H1 (cell line): ENCODE data around the gene TMEM202. TPM values are rescaled to one million over a fixed set of nuclear protein-coding genes. Genes with fewer than 3 reads are reported as not detected.

Source experiments
- CTCF ChIA-PET: fragments of 300-600 bp; sonication (Branson Sonifier 250); formaldehyde crosslinking; loops from one replicate; lab custom pipeline; 2021; ENCODE audit not compliant: partially characterized antibody; lab: Charles Lee
- POLR2A ChIA-PET: fragments of 300-600 bp; sonication (Branson Sonifier 250); formaldehyde crosslinking; loops from one replicate; lab custom pipeline; 2021; ENCODE audit warnings: inconsistent platforms; ENCODE audit not compliant: partially characterized antibody; lab: Charles Lee
- DNase-seq, 2 experiments: peaks; one replicate each; pipeline versions ENCODE4 v3.0.0 to v3.0.0-alpha.2; 2010 to 2022; ENCODE audit warnings: low spot score in 2 of 2, low read depth in 1 of 2, mixed read lengths in 1 of 2
- FAIRE-seq: peaks from 2 replicates; lab custom pipeline; 2011; peaks lifted over from hg19 to GRCh38; lab: Jason Lieb, UNC
- H2AFZ ChIP-seq: 2 replicates; pipeline ENCODE4 v1.8.1; 2012; ENCODE audit warnings: low read length, inconsistent platforms
- H2AK5ac ChIP-seq: 2 replicates; pipeline ENCODE4 v1.6.1; 2013; ENCODE audit warnings: low read depth, low read length
- H2BK120ac ChIP-seq: replicated peaks from 2 replicates; pipeline ENCODE3; 2013; ENCODE audit warnings: low read depth, low read length, inconsistent platforms
- H2BK12ac ChIP-seq: 2 replicates; pipeline ENCODE4 v1.6.1; 2013; ENCODE audit warnings: low read depth, low read length
- H2BK15ac ChIP-seq: 2 replicates; pipeline ENCODE4 v1.6.1; 2013; ENCODE audit warnings: low read length
- H2BK20ac ChIP-seq: 2 replicates; pipeline ENCODE4 v1.6.1; 2013; ENCODE audit warnings: low read length
- H2BK5ac ChIP-seq: 2 replicates; pipeline ENCODE4 v1.6.1; 2013; ENCODE audit warnings: low read depth, low read length
- H3K14ac ChIP-seq: 2 replicates; pipeline ENCODE4 v1.6.1; 2013; ENCODE audit warnings: inconsistent platforms; ENCODE audit not compliant: insufficient read length
- H3K18ac ChIP-seq: 2 replicates; pipeline ENCODE4 v1.6.1; 2013; ENCODE audit warnings: low read length; ENCODE audit errors: extremely low read depth
- H3K23ac ChIP-seq: 2 replicates; pipeline ENCODE4 v1.6.1; 2013; ENCODE audit warnings: inconsistent platforms; ENCODE audit not compliant: insufficient read length
- H3K23me2 ChIP-seq: 2 replicates; pipeline ENCODE4 v1.6.1; 2013; ENCODE audit warnings: low read depth, low read length
- H3K27ac ChIP-seq: 2 replicates; pipeline ENCODE4 v1.6.1; 2011; ENCODE audit warnings: low read depth, low read length, inconsistent platforms
- H3K27me3 ChIP-seq, 4 experiments: replicated peaks in 1 of 4; 1 replicate in 1 of 4; 2 replicates in 3 of 4; pipeline versions ENCODE4 v1.6.1 to v1.8.1; 2011 to 2013; ENCODE audit warnings: low read length in 3 of 4, mild to moderate bottlenecking in 3 of 4, inconsistent platforms in 2 of 4, mixed read lengths in 2 of 4, moderate library complexity in 1 of 4; ENCODE audit not compliant: control insufficient read depth in 3 of 4, insufficient read depth in 3 of 4; ENCODE audit errors: extremely low read depth in 1 of 4
- H3K36me3 ChIP-seq, 4 experiments: 2 replicates each; pipeline versions ENCODE4 v1.6.1 to v1.8.1; 2011 to 2013; ENCODE audit warnings: mild to moderate bottlenecking in 4 of 4, low read length in 3 of 4, moderate library complexity in 2 of 4, control low read depth in 1 of 4, inconsistent platforms in 1 of 4; ENCODE audit not compliant: insufficient read depth in 4 of 4, control insufficient read depth in 2 of 4
- H3K4ac ChIP-seq: replicated peaks from 2 replicates; pipeline ENCODE3; 2013; ENCODE audit warnings: low read length, low read depth, mixed read lengths, inconsistent platforms; ENCODE audit not compliant: insufficient read length
- H3K4me1 ChIP-seq, 4 experiments: replicated peaks in 1 of 4; 1 replicate in 1 of 4; 2 replicates in 3 of 4; pipeline versions ENCODE4 v1.6.1 to v1.8.1; 2011 to 2013; ENCODE audit warnings: low read length in 3 of 4, inconsistent platforms in 2 of 4, mixed read lengths in 1 of 4; ENCODE audit not compliant: insufficient read depth in 4 of 4, control insufficient read depth in 3 of 4
- H3K4me2 ChIP-seq, 2 experiments: 2 replicates each; pipeline versions ENCODE4 v1.6.1 to v1.8.1; 2011 to 2013; ENCODE audit warnings: low read depth in 2 of 2, low read length in 2 of 2, control low read depth in 1 of 2, inconsistent platforms in 1 of 2, mild to moderate bottlenecking in 1 of 2; ENCODE audit not compliant: insufficient read depth in 1 of 2
- H3K4me3 ChIP-seq, 4 experiments: fragments of 200-600, 300-600 bp in 1 of 4; sonication (generic), shearing (Covaris generic), sonication (Bioruptor Twin) in 1 of 4; 2 replicates each; pipeline versions ENCODE4 v1.5.1 to v1.8.1; 2011 to 2016; ENCODE audit warnings: low read length in 4 of 4, low read depth in 3 of 4, control low read depth in 2 of 4, inconsistent platforms in 2 of 4, mild to moderate bottlenecking in 2 of 4, mixed read lengths in 1 of 4, moderate library complexity in 1 of 4; ENCODE audit not compliant: insufficient read depth in 2 of 4; ENCODE audit errors: extremely low read depth in 1 of 4
- H3K56ac ChIP-seq: replicated peaks from 2 replicates; pipeline ENCODE3; 2013; ENCODE audit warnings: low read depth, mild to moderate bottlenecking, mixed read lengths, low read length, inconsistent platforms; ENCODE audit not compliant: insufficient read length
- H3K79me1 ChIP-seq: 2 replicates; pipeline ENCODE4 v1.6.1; 2013; ENCODE audit warnings: low read depth, low read length, control low read depth
- H3K79me2 ChIP-seq, 2 experiments: 2 replicates each; pipeline versions ENCODE4 v1.6.1 to v1.8.1; 2012 to 2013; ENCODE audit warnings: low read length in 2 of 2, mild to moderate bottlenecking in 2 of 2, inconsistent platforms in 1 of 2; ENCODE audit not compliant: insufficient read depth in 2 of 2, control insufficient read depth in 1 of 2
- H3K9ac ChIP-seq, 4 experiments: replicated peaks in 1 of 4; 1 replicate in 1 of 4; 2 replicates in 3 of 4; pipeline versions ENCODE4 v1.6.1 to v1.8.1; 2011 to 2013; ENCODE audit warnings: low read depth in 3 of 4, low read length in 3 of 4, control low read depth in 2 of 4, mild to moderate bottlenecking in 2 of 4, moderate library complexity in 2 of 4, inconsistent platforms in 1 of 4; ENCODE audit errors: extremely low read depth in 1 of 4
- H3K9me3 ChIP-seq, 2 experiments: 2 replicates each; pipeline versions ENCODE4 v1.6.1 to v1.8.1; 2012 to 2013; ENCODE audit warnings: mild to moderate bottlenecking in 2 of 2, moderate library complexity in 2 of 2, control low read depth in 1 of 2, inconsistent platforms in 1 of 2, low read depth in 1 of 2, low read length in 1 of 2, mixed read lengths in 1 of 2; ENCODE audit not compliant: insufficient read depth in 2 of 2
- H4K20me1 ChIP-seq, 2 experiments: replicated peaks in 1 of 2; 2 replicates each; pipeline versions ENCODE3 to v1.8.1; 2011 to 2013; ENCODE audit warnings: inconsistent platforms in 2 of 2, low read length in 2 of 2, mild to moderate bottlenecking in 1 of 2; ENCODE audit not compliant: insufficient read depth in 2 of 2, control insufficient read depth in 1 of 2
- H4K5ac ChIP-seq: 2 replicates; pipeline ENCODE4 v1.6.1; 2013; ENCODE audit warnings: low read length, low read depth, mixed read lengths, inconsistent platforms; ENCODE audit not compliant: insufficient read length
- H4K8ac ChIP-seq: 2 replicates; pipeline ENCODE4 v1.8.0; 2013; ENCODE audit warnings: mild to moderate bottlenecking, moderate library complexity, low read length, inconsistent platforms; ENCODE audit not compliant: insufficient read depth; ENCODE audit errors: extremely low read depth
- H4K91ac ChIP-seq: replicated peaks from 2 replicates; pipeline ENCODE3; 2013; ENCODE audit warnings: low read length, mixed read lengths, inconsistent platforms; ENCODE audit not compliant: insufficient read length
- ASH2L ChIP-seq: fragments of 200-600, 300-600 bp; sonication (generic); IDR thresholded peaks from one replicate; pipeline ENCODE4 v1.7.1; 2017; ENCODE audit warnings: low read length
- CEBPB ChIP-seq: IDR thresholded peaks from 2 replicates; pipeline ENCODE4 v1.6.1; 2012; ENCODE audit warnings: low read depth, low read length
- CREB1 ChIP-seq: IDR thresholded peaks from 2 replicates; pipeline ENCODE4 v1.6.1; 2012; ENCODE audit warnings: inconsistent platforms
- POLR2A ChIP-seq, 2 experiments: IDR thresholded peaks; 1 replicate in 1 of 2; 2 replicates in 1 of 2; pipeline ENCODE4 v1.6.1; 2011; ENCODE audit warnings: low read depth in 2 of 2, low read length in 2 of 2, mild to moderate bottlenecking in 2 of 2; ENCODE audit errors: control extremely low read depth in 1 of 2
- POLR2AphosphoS5 ChIP-seq: IDR thresholded peaks from 2 replicates; pipeline ENCODE4 v1.6.1; 2011; ENCODE audit warnings: low read depth, low read length
- SAP30 ChIP-seq: fragments of 300-600 bp; sonication (generic); IDR thresholded peaks from 2 replicates; pipeline ENCODE4 v1.7.1; 2012; ENCODE audit warnings: low read length, moderate library complexity, mild to moderate bottlenecking, inconsistent platforms; ENCODE audit not compliant: insufficient read depth, insufficient replicate concordance
- TAF7 ChIP-seq: optimal IDR thresholded peaks from 2 replicates; pipeline ENCODE3; 2011; ENCODE audit warnings: low read depth, mild to moderate bottlenecking, inconsistent platforms, low read length, moderate library complexity, borderline replicate concordance
- TCF12 ChIP-seq: IDR thresholded peaks from 2 replicates; pipeline ENCODE4 v1.6.1; 2011; ENCODE audit warnings: low read depth, mild to moderate bottlenecking, low read length
- whole genome bisulfite sequencing, 2 experiments: shearing (Covaris generic) in 1 of 2; methylation state at CpG; one replicate each; pipeline versions ENCODE4 v1.1.6 to v1.1.7; 2013 to 2015; ENCODE audit warnings: low lambda C conversion rate in 2 of 2, mixed read lengths in 2 of 2, inconsistent platforms in 1 of 2, low coverage in 1 of 2, missing lambda C conversion rate in 1 of 2; ENCODE audit not compliant: insufficient replicate concordance in 2 of 2, insufficient coverage in 1 of 2, insufficient read length in 1 of 2; ENCODE audit errors: extremely low coverage in 1 of 2, missing lambda C conversion rate in 1 of 2; 5-methylcytosine and 5-hydroxymethylcytosine counted together
- polyA plus RNA-seq, 7 experiments: library from polyadenylated mRNA; depleted of rRNA in 3 of 7; stranded (reverse) in 5 of 7; unstranded in 2 of 7; fragments of >200 nt in 5 of 7; fragments of 200-250 nt in 2 of 7; gene quantifications; 1 replicate in 5 of 7; 2 replicates in 1 of 7; 4 replicates in 1 of 7; pipeline versions ENCODE4 v1.2.1 to v1.2.3, GENCODE V29; 2011 to 2013; ENCODE audit warnings: missing spikeins in 2 of 7, mixed read lengths in 2 of 7
- total RNA-seq: library from RNA; stranded (reverse); fragmentation: NEBNext Ultra II Directional; extraction: Animal tissue kit (Norgen Biotek cat#: 25700); gene quantifications from 2 replicates; pipeline ENCODE4 v1.2.1, GENCODE V29; 2021
- TF ChIP-seq, protein P1 (sequence below), 3 experiments: IDR thresholded peaks; 1 replicate in 2 of 3; 2 replicates in 1 of 3; pipeline versions ENCODE4 v1.5.1 to v1.6.1; 2011; ENCODE audit warnings: low read length in 3 of 3, mild to moderate bottlenecking in 3 of 3, inconsistent platforms in 2 of 3, low read depth in 1 of 3, moderate library complexity in 1 of 3; ENCODE audit not compliant: insufficient read depth in 1 of 3; ENCODE audit errors: control extremely low read depth in 1 of 3

TMEM202 gene
- total and polyA plus RNA-seq, 2 of the 8 experiments (the other 6 are each of a cell fraction or from before 2014, with no cell fraction given) = not detected

DNA sequence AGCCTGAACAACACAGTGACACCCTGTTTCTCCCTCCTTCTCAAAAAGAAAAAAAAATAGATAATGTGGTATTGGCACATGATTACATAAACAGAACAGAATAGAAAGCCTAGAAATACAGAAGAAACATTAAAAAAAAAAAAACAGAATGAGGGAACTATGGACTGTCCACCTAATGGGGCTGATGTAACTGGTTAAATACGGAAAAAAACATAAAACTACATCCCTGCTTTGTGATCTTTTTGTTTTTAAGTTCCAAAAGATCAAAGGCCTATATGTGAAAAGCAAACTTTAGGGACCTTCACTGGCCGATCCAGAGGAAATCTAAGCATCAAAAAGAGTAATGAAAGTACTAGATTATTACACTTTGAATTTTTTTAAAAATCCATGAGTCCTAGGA lies 17.2 kb downstream of the TMEM202 start:
- Histone ChIP-seq H3K79me2 (no peaks in the 10 kb centered on the region), H2BK5ac (no peak overlapping the region), H3K23me2 (no peaks in the 10 kb centered on the region), H2BK20ac (no peak overlapping the region), H3K56ac (no peak overlapping the region), H3K27ac (no peak overlapping the region), H3K18ac (no peak overlapping the region), H3K9ac (no peak overlapping the region), H2BK12ac (no peak overlapping the region), H3K27me3 (peaks cover 0 to 1% (median 0%) of the 10 kb centered on the region in 4 experiments; a peak in 1 of 7 replicates), H3K23ac (no peak overlapping the region), H3K4me1 (no peaks in the 10 kb centered on the region), H4K91ac (no peak overlapping the region), H4K5ac (no peak overlapping the region), H3K14ac (no peak overlapping the region), H3K79me1 (no peaks in the 10 kb centered on the region), H2BK120ac (no peak overlapping the region), H3K4ac (no peak overlapping the region), H3K4me2 (no peak overlapping the region), H2AFZ (no peak overlapping the region), H2BK15ac (no peak overlapping the region), H3K36me3 (no peaks in the 10 kb centered on the region), H3K9me3 (no peaks in the 10 kb centered on the region), H4K8ac (no peak overlapping the region), H2AK5ac (no peak overlapping the region), H4K20me1 (no peaks in the 10 kb centered on the region), H3K4me3 (no peak overlapping the region)
- FAIRE-seq (no peak), DNase-seq (no peak)
- ChIA-PET POLR2A (no interaction called here), CTCF (no interaction called here)
- TF ChIP-seq CREB1 (no peak), CEBPB (no peak), TAF7 (no peak), POLR2A (IDR thresholded peaks at IDR 0.05; ENCODE audit: control extremely low read depth in 1 of 2, low read depth in 2 of 2, low read length in 2 of 2) (no peak), POLR2AphosphoS5 (no peak), ASH2L (no peak), TCF12 (no peak), SAP30 (no peak)
- TF ChIP-seq, protein P1, sequence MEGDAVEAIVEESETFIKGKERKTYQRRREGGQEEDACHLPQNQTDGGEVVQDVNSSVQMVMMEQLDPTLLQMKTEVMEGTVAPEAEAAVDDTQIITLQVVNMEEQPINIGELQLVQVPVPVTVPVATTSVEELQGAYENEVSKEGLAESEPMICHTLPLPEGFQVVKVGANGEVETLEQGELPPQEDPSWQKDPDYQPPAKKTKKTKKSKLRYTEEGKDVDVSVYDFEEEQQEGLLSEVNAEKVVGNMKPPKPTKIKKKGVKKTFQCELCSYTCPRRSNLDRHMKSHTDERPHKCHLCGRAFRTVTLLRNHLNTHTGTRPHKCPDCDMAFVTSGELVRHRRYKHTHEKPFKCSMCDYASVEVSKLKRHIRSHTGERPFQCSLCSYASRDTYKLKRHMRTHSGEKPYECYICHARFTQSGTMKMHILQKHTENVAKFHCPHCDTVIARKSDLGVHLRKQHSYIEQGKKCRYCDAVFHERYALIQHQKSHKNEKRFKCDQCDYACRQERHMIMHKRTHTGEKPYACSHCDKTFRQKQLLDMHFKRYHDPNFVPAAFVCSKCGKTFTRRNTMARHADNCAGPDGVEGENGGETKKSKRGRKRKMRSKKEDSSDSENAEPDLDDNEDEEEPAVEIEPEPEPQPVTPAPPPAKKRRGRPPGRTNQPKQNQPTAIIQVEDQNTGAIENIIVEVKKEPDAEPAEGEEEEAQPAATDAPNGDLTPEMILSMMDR (IDR thresholded peaks at IDR 0.05; ENCODE audit: control extremely low read depth in 1 of 3, insufficient read depth in 1 of 3, low read depth in 1 of 3, low read length in 3 of 3) = no peak
- whole genome bisulfite sequencing, 2 experiments = 61% methylated on average over 2 of the region's 2 CpGs; no CpG with 5 or more reads in 1 of the 2 experiments
